CD4-positive, alpha-beta T cell treated with Interleukin-17A for 1 hour (primary cell): ENCODE results near the gene COL24A1.

ENCODE experiments used
- DNase-seq: peaks from one replicate; pipeline ENCODE4 v3.0.0-alpha.2; 2020

Gene COL24A1

DNA sequence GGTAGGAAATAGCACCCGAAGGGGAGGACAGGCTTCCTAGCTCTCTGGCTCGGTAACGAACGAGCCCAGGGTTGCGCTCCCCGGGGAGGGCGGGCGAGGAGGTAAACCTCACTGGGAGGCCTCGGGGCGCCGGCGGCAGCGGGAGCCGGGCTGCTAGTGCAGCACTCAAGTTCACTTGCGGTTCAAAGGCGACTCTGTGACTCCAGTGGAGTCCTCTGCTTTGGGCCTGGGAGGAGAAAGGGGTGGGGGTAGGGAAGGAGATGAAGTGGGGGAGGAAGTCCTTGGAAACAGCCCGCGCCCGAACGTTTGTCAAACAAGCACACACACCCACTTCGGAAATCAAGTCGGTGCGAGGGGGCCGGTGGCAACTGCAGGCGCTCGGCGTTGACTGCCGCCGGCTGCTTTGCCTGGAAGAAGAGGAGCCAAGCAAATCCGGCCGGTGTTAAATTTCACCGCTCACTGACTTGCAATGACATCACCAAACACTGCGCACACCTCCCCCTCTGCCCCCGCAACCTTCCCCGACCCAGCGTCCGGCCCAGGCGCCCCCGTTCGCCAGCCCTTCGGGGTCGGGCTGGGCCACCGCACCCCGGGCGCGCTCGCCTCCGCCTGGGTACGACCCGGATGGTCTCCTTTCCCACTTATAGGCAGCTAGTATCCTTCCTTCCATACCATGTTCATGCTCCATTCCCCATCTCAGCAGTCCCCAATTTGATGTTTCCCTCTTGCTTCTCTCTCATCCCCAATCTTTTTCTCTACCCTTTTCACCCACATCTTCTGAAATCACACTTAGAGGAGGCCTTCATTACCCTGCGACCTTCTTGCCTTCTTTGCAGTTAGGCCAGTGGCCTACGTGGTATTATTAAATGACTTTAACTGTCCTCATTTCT is at the start of gene COL24A1:
Gene COL24A1 (minus strand): TSS at position 207 of the 890 bp plus-strand sequence. CDS start 376 bp downstream, outside the sequence.
- no peak for DNase-seq

GRCh38 chr1:86205741-86206140 is 49.2 kb upstream of the COL24A1 start:
- no peak for DNase-seq

GRCh38 chr1:86202552-86203340 is 46.2 kb upstream of the COL24A1 start:
- no peak for DNase-seq

DNA sequence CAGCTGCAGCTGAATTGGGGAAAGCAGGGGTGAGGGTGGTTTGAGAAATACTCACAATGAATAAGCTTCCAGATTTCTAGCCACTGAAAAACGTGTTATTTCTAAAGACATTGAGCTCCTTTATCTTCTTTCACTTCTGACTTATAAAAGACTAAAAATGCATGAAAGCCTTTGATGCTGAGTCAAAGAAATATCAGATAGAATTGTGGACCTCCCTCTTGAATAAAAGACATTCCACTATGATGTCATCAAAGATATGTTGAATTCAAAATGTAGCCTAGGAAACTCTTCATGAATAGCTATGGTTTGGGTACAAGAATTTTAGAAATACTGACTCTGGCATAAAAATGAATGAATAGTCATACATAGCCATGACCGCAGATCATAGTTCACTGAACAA is 44.7 kb upstream of the COL24A1 start:
- no peak for DNase-seq

GRCh38 chr1:86200901-86201300 is 44.3 kb upstream of the COL24A1 start:
- DNase-seq, result no peak

DNA sequence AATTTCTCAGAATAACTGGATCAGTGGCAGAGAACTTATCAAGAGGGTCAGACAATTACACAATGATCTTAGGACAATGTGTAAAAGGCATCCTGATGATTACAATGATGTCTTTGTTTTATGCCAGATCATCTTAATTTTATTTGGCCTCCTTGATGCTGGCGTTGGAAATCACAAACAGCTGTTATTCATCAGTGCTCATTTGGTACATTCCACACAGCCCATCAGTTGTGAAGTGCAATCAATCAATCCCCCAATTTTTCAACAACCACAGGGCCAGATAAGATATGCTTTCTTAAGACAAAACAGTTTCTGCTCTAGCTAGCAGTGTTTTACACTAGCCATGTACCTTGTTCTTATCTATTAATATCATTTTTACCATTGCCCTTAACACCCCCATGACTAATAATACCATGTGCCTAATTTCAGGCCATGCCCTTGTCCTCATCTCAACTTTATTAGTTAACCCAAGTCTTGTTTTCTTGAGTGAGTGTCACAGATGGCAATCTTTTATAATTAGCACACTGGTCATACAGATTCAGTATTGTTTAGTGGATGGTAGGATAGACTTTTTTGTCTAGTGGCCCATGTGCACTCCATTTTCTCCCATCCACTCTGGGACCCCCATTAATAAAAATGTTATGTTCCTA is 40.8 kb upstream of the COL24A1 start:
- DNase-seq, result no peak

DNA sequence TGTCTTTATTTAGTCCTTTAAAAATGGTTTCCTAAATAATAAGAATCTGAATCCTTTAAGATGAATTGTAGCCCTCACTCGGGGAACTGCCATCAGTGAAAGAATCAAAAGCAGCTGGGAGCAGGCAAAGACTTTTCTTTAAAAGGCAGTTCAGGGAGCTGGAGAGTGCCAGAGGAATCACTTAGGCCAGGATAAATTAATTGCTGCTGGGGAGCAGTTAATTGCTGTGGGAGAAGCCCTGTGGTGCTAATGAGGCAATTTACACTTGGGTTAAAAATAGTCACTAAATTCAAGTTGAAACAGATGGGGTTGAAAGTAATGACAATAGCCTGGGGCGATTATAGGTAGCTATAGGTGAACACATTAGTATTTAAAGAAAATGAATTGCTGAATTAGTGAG is 38.7 kb upstream of the COL24A1 start:
- DNase-seq, result no peak

GRCh38 chr1:86194491-86195034 is 38.0 kb upstream of the COL24A1 start:
- DNase-seq, result no peak

- DNase-seq, result no peak
Observed at GRCh38 chr1:86192417-86192816, 35.8 kb upstream of the COL24A1 start.

- no peak for DNase-seq
Observed at GRCh38 chr1:86191958-86192357, 35.4 kb upstream of the COL24A1 start.

DNA sequence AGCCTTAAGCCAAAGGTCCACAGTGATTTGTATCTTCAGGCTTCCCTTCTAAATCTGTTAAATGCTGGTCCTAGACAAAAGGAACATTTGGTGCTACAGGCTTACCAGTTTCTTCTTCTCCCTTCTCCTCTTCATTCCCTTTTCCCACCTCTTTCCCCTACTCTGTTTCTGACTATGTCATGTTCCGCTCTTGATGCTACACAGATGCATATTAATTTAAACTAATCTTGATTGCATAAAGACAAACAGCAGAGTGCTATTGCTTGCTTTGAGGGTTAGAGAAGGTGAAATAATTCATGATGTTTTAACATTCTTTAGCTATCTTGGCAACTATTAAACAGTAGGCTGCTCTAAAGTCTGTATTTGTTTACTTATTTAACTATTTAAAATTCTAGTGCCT is 34.3 kb upstream of the COL24A1 start:
- DNase-seq, result no peak

DNA sequence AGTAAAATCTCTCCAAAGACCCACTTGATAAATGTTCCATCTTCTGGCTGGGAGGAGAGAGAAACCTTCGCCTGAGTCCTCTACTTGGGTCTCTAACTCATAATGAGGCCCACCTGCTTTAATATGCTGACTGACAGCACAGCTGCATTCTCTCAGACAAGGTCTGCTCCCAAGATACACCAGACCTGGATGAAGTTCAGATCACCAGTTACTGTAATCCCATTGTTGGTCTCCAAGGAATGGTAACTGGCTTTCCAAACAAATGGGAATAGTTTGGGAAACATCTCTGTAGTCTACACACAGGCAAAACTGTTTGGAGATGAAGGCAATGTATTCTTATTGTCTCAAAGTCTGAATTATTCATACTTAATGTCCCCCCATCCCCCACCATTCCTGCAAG is 27.9 kb upstream of the COL24A1 start:
- no peak for DNase-seq

- no peak for DNase-seq
Observed at GRCh38 chr1:86183810-86184209, 27.2 kb upstream of the COL24A1 start.

DNA sequence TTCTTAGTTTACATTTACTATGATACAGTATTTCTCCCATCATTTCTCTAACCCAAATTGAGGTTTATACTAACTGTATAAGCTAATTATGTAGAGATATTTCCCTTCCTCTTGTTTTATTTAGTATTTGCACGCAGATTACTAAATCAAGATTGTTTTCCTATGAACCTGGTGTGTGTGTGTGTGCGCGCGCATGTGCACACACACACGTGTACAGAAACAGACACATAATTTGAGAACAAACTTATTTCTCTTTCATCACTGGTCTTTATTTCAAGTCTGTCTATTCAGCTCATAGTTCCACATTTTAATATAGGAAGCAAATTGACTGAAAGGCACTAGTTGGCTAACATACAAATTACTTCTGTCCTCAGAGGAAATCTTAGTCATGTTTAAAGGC is 19.7 kb upstream of the COL24A1 start:
- no peak for DNase-seq

DNA sequence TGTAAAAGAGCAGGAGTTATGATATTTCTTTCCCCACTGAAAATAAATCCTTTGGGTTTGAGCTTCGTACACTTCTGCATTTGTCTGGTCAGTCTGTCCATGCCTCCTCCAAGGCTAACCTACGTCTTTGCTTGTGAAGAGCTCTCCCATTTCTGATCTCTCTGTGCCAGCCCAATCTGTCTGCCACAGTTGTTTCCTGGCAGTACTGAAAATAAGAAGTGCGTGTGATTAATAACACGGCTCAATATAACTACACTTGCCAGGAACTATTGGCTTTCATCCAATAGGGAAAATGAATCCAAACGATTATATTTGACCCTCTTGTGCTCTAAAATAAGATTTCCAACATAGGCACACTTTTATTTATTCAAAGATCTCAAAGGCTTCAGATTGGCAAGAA is 19.2 kb upstream of the COL24A1 start:
- no peak for DNase-seq

DNA sequence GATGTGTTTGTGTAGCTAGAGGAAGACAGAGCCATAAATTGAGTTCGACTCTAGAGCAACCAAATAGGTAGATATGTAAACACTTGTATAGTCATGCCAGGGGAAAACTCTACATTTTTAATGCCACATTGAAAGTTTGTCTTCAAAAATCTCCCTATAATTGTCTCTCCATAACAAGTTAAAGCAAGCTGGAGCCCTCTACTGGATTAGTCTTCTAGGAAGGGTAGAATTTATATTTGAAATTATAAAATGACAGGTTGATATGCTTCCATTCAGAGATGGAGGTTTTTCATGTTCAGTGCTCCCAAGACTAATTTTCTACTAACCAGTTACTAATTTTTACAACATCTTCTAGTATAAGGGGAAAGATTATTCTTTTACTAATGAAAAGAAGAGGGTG is 13.1 kb upstream of the COL24A1 start:
- no peak for DNase-seq

DNA sequence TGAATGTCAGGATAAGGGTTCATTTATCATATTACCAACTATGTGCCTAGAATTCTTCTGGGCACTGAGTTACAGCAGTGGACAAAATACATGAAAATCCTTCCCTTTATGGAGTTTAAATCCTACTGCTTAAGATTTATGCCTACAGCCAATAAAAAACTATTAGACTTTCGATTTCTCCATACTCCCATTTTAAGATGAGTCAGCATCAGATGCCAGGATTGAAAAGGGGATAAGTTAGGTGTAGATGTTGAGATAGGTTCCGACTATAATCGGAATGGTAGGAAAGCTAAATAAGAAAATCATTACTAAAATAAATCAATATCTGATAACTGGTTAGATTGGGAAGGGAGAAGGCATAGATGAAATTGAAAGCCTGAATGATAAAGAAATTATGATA is 3.2 kb upstream of the COL24A1 start:
- DNase-seq, result no peak

DNA sequence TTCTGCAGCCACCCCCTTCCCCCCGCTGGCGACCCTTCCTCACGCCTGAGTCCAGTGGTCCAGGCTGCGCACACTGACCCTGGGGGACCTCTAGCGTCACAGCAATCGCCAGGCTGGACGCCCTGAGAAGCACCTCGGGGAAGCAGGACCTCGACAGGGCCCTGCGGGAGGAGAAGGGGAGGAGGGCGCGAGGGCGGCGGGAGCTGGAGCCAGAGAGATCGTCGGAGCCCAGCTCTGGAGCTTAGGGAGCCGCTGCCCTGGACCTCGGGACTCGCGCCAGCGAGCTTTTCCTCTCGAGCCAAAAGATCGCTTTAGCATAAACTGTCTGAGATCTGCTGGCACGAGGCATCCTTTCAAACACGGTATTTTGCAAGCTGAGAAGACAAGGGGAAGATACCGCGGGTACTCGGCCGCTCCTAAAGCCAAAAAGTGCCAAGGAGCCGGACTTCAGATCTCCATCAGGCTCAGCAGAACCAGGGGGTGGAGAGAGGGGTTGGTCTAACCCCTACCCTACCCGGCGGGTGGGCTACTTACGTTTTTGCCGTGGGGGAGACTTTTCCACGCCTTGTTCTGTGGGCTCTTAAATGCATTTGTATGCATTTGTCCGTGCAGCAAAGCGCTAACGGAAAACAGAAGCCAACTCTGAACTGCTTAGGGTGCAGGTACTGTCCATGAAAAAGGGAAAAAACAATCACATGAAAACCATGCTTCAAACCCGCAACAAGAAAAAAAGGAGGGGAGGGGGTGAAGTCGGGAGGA is 586 bp downstream of the COL24A1 start:
- no peak for DNase-seq

- DNase-seq, result no peak
Observed at GRCh38 chr1:86155051-86155806, 1.3 kb downstream of the COL24A1 start.

- no peak for DNase-seq
Observed at GRCh38 chr1:86154571-86155050, 2.0 kb downstream of the COL24A1 start.

DNA sequence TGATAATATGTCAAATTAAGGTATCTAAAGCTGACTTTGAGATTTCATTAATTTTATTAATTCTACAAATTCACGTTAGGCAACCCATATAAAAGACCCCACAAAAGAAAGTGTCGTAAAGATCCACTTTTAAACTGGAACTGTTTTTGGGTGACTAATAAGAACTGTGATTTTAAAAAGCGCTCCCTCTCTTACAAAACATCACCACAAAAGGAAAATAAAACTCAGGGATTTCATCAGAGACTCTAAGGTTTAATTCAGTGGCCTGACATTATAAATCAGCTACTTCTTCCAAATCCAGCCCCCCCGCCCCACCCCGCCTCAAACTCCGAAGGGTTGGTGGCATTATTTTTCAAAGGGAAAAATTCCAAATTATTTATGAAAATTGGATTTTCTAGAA is 2.7 kb downstream of the COL24A1 start:
- DNase-seq, result no peak

- DNase-seq, result no peak
Observed at GRCh38 chr1:86152887-86153286, 3.7 kb downstream of the COL24A1 start.
